Tibial nerve (tissue), 4 donors: ENCODE results near the gene FAM83B. TPM values are rescaled to one million over a fixed set of nuclear protein-coding genes. Genes with fewer than 3 reads are reported as not detected.

Experiments
- DNase-seq, 2 donors: peaks; one replicate each; pipeline ENCODE4 v3.0.0-alpha.2; 2019; ENCODE audit warnings: low spot score in 2 of 2
- H3K27ac ChIP-seq, 4 donors: fragments of 200-600 bp; sonication (generic) in 3 of 4; one replicate each; pipeline ENCODE4 v1.5.1; 2017 to 2019; ENCODE audit warnings: mild to moderate bottlenecking in 1 of 4
- H3K27me3 ChIP-seq, 2 donors: fragments of 200-600 bp; sonication (generic) in 1 of 2; one replicate each; pipeline versions ENCODE4 v1.5.1 to v1.6.0; 2017 to 2019
- H3K36me3 ChIP-seq, 3 donors: fragments of 200-600 bp; sonication (generic); one replicate each; pipeline ENCODE4 v1.5.1; 2018 to 2019
- H3K4me1 ChIP-seq, 4 donors: fragments of 200-600 bp; sonication (generic) in 3 of 4; one replicate each; pipeline ENCODE4 v1.5.1; 2017 to 2019
- H3K4me3 ChIP-seq, 4 donors: fragments of 200-600 bp; sonication (generic) in 3 of 4; one replicate each; pipeline ENCODE4 v1.5.1; 2017 to 2019; ENCODE audit warnings: mild to moderate bottlenecking in 1 of 4, moderate library complexity in 1 of 4
- H3K9me3 ChIP-seq, 4 donors: fragments of 200-600 bp; sonication (generic) in 3 of 4; one replicate each; pipeline ENCODE4 v1.5.1; 2017 to 2019
- CTCF ChIP-seq, 5 experiments: fragments of 200-600 bp in 3 of 5; fragments of 450-650 bp in 2 of 5; sonication (generic) in 3 of 5; IDR thresholded peaks; one replicate each; pipeline ENCODE4 v1.5.1; 2016 to 2019; ENCODE audit warnings: antibody characterized with exemption in 5 of 5, mild to moderate bottlenecking in 3 of 5, moderate library complexity in 2 of 5
- EP300 ChIP-seq, 2 donors: sonication (generic); formaldehyde crosslinking; IDR thresholded peaks; one replicate each; pipeline ENCODE4 v1.6.1; 2017; ENCODE audit warnings: antibody characterized with exemption in 2 of 2, mild to moderate bottlenecking in 1 of 2
- POLR2A ChIP-seq, 2 donors: fragments of 450-650 bp; IDR thresholded peaks; one replicate each; pipeline ENCODE4 v1.6.1; 2017; ENCODE audit warnings: antibody characterized with exemption in 2 of 2, mild to moderate bottlenecking in 2 of 2, moderate library complexity in 2 of 2
- WGBS, 2 donors: methylation state at CpG; one replicate each; pipeline ENCODE4 v1.1.5; 2018; 5-methylcytosine and 5-hydroxymethylcytosine counted together
- total RNA-seq, 4 donors: library from RNA; depleted of rRNA; stranded (reverse); fragments of >200 nt; gene quantifications; one replicate each; pipeline ENCODE4 v1.1.0, GENCODE V29; 2016

The FAM83B gene
- total RNA-seq, 4 donors from 2014 or later: not detected

GRCh38 chr6:54891536-54891935 lies 45.0 kb downstream of the FAM83B start:
- 89 to 97% methylated on average over 1 of the region's 1 CpG for WGBS, 2 donors
- no peaks in the 10 kb centered on the region for H3K4me1 ChIP-seq
- H3K9me3 ChIP-seq: no peaks in the 10 kb centered on the region
- no peaks in the 10 kb centered on the region for H3K36me3 ChIP-seq
- DNase-seq: no peak
- H3K4me3 ChIP-seq: no peak overlapping the region
- H3K27ac ChIP-seq: no peak overlapping the region
- no peaks in the 10 kb centered on the region for H3K27me3 ChIP-seq
- no peak for TF ChIP-seq EP300 (IDR thresholded peaks at IDR 0.05)
- TF ChIP-seq POLR2A (IDR thresholded peaks at IDR 0.05): no peak
- no peak for TF ChIP-seq CTCF (IDR thresholded peaks at IDR 0.05)

GRCh38 chr6:54892831-54893230 lies 46.3 kb downstream of the FAM83B start:
- 91 to 97% methylated on average over 1 of the region's 1 CpG for WGBS, 2 donors
- Histone ChIP-seq H3K27me3 (no peaks in the 10 kb centered on the region), H3K4me3 (no peak overlapping the region), H3K4me1 (no peaks in the 10 kb centered on the region), H3K27ac (no peak overlapping the region), H3K36me3 (no peaks in the 10 kb centered on the region), H3K9me3 (no peaks in the 10 kb centered on the region)
- DNase-seq: no peak
- TF ChIP-seq EP300 (IDR thresholded peaks at IDR 0.05): no peak
- TF ChIP-seq POLR2A (IDR thresholded peaks at IDR 0.05): no peak
- no peak for TF ChIP-seq CTCF (IDR thresholded peaks at IDR 0.05)

GRCh38 chr6:54893818-54894217 lies 47.2 kb downstream of the FAM83B start:
- no peak overlapping the region for H3K27ac ChIP-seq
- H3K4me1 ChIP-seq: no peaks in the 10 kb centered on the region
- no peaks in the 10 kb centered on the region for H3K9me3 ChIP-seq
- TF ChIP-seq POLR2A (IDR thresholded peaks at IDR 0.05) (no peak), CTCF (IDR thresholded peaks at IDR 0.05) (no peak), EP300 (IDR thresholded peaks at IDR 0.05) (no peak)
- H3K4me3 ChIP-seq: no peak overlapping the region
- no peaks in the 10 kb centered on the region for H3K36me3 ChIP-seq
- DNase-seq: no peak
- 77 to 79% methylated on average over 1 of the region's 1 CpG for WGBS, 2 donors
- no peaks in the 10 kb centered on the region for H3K27me3 ChIP-seq

DNA sequence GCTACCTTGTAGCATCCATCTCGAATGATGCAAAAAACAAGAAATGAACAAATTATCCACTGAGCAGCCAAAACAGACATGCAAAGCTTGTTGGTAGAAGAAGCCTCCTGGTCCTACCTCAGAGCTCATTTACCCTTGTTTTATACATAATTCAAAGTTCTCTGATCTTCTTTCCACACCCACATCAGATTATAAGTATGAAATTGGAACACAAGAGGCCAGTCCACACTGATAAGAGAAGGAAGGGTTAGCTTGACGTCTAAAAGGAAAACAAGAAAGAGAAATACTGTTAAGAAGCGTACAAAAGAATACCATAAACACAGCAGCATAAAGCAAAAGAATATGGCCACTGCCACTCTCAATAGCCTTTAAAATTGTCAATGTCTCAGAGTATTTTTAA lies 49.7 kb downstream of the FAM83B start:
- 79 to 84% methylated on average over 3 of the region's 3 CpGs for WGBS, 2 donors
- H3K4me1 ChIP-seq: no peaks in the 10 kb centered on the region
- H3K4me3 ChIP-seq: no peak overlapping the region
- H3K36me3 ChIP-seq: no peaks in the 10 kb centered on the region
- no peaks in the 10 kb centered on the region for H3K9me3 ChIP-seq
- no peak for TF ChIP-seq EP300 (IDR thresholded peaks at IDR 0.05)
- no peak for TF ChIP-seq CTCF (IDR thresholded peaks at IDR 0.05)
- TF ChIP-seq POLR2A (IDR thresholded peaks at IDR 0.05): no peak
- H3K27ac ChIP-seq: no peak overlapping the region
- no peaks in the 10 kb centered on the region for H3K27me3 ChIP-seq
- DNase-seq: no peak

GRCh38 chr6:54897462-54898189 lies 51.1 kb downstream of the FAM83B start:
- no peak overlapping the region for H3K4me3 ChIP-seq
- H3K27me3 ChIP-seq: no peaks in the 10 kb centered on the region
- H3K4me1 ChIP-seq: no peaks in the 10 kb centered on the region
- no peak for DNase-seq
- no peak overlapping the region for H3K27ac ChIP-seq
- H3K36me3 ChIP-seq: no peaks in the 10 kb centered on the region
- no peak for TF ChIP-seq CTCF (IDR thresholded peaks at IDR 0.05)
- TF ChIP-seq POLR2A (IDR thresholded peaks at IDR 0.05): no peak
- no peak for TF ChIP-seq EP300 (IDR thresholded peaks at IDR 0.05)
- H3K9me3 ChIP-seq: no peaks in the 10 kb centered on the region
- 76 to 85% methylated on average over 2 of the region's 2 CpGs for WGBS, 2 donors
